Measurements from ENCODE around the gene RAB9A.
"Not testable (repeated sequence)": the region's sequence is repeated elsewhere in the genome, so short reads cannot be mapped to it uniquely, and the experiment has no call there.

RAB9A gene

GRCh38 chrX:13673016-13673415 lies 15.9 kb upstream of the RAB9A start:
- H3K4me1 ChIP-seq (ENCODE audit: control insufficient read depth, insufficient read depth, low read length) = peaks cover under 1% of the 10 kb centered on the region
- H3K27me3 ChIP-seq (ENCODE audit: control insufficient read depth, insufficient read depth, low read length) = no peaks in the 10 kb centered on the region
- H3K36me3 ChIP-seq (ENCODE audit: control insufficient read depth, insufficient read depth, low read length) = no peaks in the 10 kb centered on the region
- H3K9ac ChIP-seq (ENCODE audit: low read depth, low read length) = no peak overlapping the region
- no peak overlapping the region for H3K4me3 ChIP-seq (ENCODE audit: low read depth, low read length)
- H3K9me3 ChIP-seq (ENCODE audit: control insufficient read depth, insufficient read depth, low read length) = no peaks in the 10 kb centered on the region

- H3K27me3 ChIP-seq (ENCODE audit: control insufficient read depth, insufficient read depth, low read length) = no peaks in the 10 kb centered on the region
- no peak overlapping the region for H3K4me3 ChIP-seq (ENCODE audit: low read depth, low read length)
- no peak overlapping the region for H3K9ac ChIP-seq (ENCODE audit: low read depth, low read length)
- no peaks in the 10 kb centered on the region for H3K36me3 ChIP-seq (ENCODE audit: control insufficient read depth, insufficient read depth, low read length)
- H3K9me3 ChIP-seq (ENCODE audit: control insufficient read depth, insufficient read depth, low read length) = no peaks in the 10 kb centered on the region
- no peaks in the 10 kb centered on the region for H3K4me1 ChIP-seq (ENCODE audit: control insufficient read depth, insufficient read depth, low read length)
Observed at GRCh38 chrX:13676885-13677284, 12.0 kb upstream of the RAB9A start.

GRCh38 chrX:13679700-13680099 lies 9.2 kb upstream of the RAB9A start:
- H3K9me3 ChIP-seq (ENCODE audit: control insufficient read depth, insufficient read depth, low read length); H3K4me1 ChIP-seq (ENCODE audit: control insufficient read depth, insufficient read depth, low read length); H3K27me3 ChIP-seq (ENCODE audit: control insufficient read depth, insufficient read depth, low read length); H3K36me3 ChIP-seq (ENCODE audit: control insufficient read depth, insufficient read depth, low read length); H3K9ac ChIP-seq (ENCODE audit: low read depth, low read length); H3K4me3 ChIP-seq (ENCODE audit: low read depth, low read length): not testable (repeated sequence)

- H3K9ac ChIP-seq (ENCODE audit: low read depth, low read length) = no peak overlapping the region
- H3K4me1 ChIP-seq (ENCODE audit: control insufficient read depth, insufficient read depth, low read length) = no peaks in the 10 kb centered on the region
- no peaks in the 10 kb centered on the region for H3K9me3 ChIP-seq (ENCODE audit: control insufficient read depth, insufficient read depth, low read length)
- H3K27me3 ChIP-seq (ENCODE audit: control insufficient read depth, insufficient read depth, low read length) = no peaks in the 10 kb centered on the region
- H3K36me3 ChIP-seq (ENCODE audit: control insufficient read depth, insufficient read depth, low read length) = no peaks in the 10 kb centered on the region
- no peak overlapping the region for H3K4me3 ChIP-seq (ENCODE audit: low read depth, low read length)
Observed at GRCh38 chrX:13681595-13681994, 7.3 kb upstream of the RAB9A start.

GRCh38 chrX:13684361-13684760 lies 4.6 kb upstream of the RAB9A start:
- H3K36me3 ChIP-seq (ENCODE audit: control insufficient read depth, insufficient read depth, low read length) = no peaks in the 10 kb centered on the region
- H3K9me3 ChIP-seq (ENCODE audit: control insufficient read depth, insufficient read depth, low read length) = no peaks in the 10 kb centered on the region
- H3K4me3 ChIP-seq (ENCODE audit: low read depth, low read length) = no peak overlapping the region
- no peak overlapping the region for H3K9ac ChIP-seq (ENCODE audit: low read depth, low read length)
- H3K4me1 ChIP-seq (ENCODE audit: control insufficient read depth, insufficient read depth, low read length) = no peaks in the 10 kb centered on the region
- H3K27me3 ChIP-seq (ENCODE audit: control insufficient read depth, insufficient read depth, low read length) = peaks cover 15% of the 10 kb centered on the region

- H3K36me3 ChIP-seq (ENCODE audit: control insufficient read depth, insufficient read depth, low read length) = no peaks in the 10 kb centered on the region
- H3K9ac ChIP-seq (ENCODE audit: low read depth, low read length) = no peak overlapping the region
- H3K9me3 ChIP-seq (ENCODE audit: control insufficient read depth, insufficient read depth, low read length) = no peaks in the 10 kb centered on the region
- no peaks in the 10 kb centered on the region for H3K4me1 ChIP-seq (ENCODE audit: control insufficient read depth, insufficient read depth, low read length)
- peaks cover 15% of the 10 kb centered on the region for H3K27me3 ChIP-seq (ENCODE audit: control insufficient read depth, insufficient read depth, low read length)
- H3K4me3 ChIP-seq (ENCODE audit: low read depth, low read length) = no peak overlapping the region
Observed at GRCh38 chrX:13685126-13685763, 3.7 kb upstream of the RAB9A start.

- no peaks in the 10 kb centered on the region for H3K4me1 ChIP-seq (ENCODE audit: control insufficient read depth, insufficient read depth, low read length)
- H3K27me3 ChIP-seq (ENCODE audit: control insufficient read depth, insufficient read depth, low read length) = peaks cover 15% of the 10 kb centered on the region
Observed at GRCh38 chrX:13687203-13687602, 1.7 kb upstream of the RAB9A start.

GRCh38 chrX:13688384-13688957 lies 457 bp upstream of the RAB9A start:
- Histone ChIP-seq H3K9me3 (ENCODE audit: control insufficient read depth, insufficient read depth, low read length) (no peaks in the 10 kb centered on the region), H3K4me1 (ENCODE audit: control insufficient read depth, insufficient read depth, low read length) (peaks cover 9% of the 10 kb centered on the region), H3K4me3 (ENCODE audit: low read depth, low read length) (peak overlapping the region; percentile 94), H3K9ac (ENCODE audit: low read depth, low read length) (no peak overlapping the region), H3K36me3 (ENCODE audit: control insufficient read depth, insufficient read depth, low read length) (no peaks in the 10 kb centered on the region), H3K27me3 (ENCODE audit: control insufficient read depth, insufficient read depth, low read length) (peaks cover 15% of the 10 kb centered on the region)

More at GRCh38 chrX:13687203-13687602, 1.7 kb upstream of the RAB9A start:
- H3K9me3 ChIP-seq (ENCODE audit: control insufficient read depth, insufficient read depth, low read length) = no peaks in the 10 kb centered on the region
- no peaks in the 10 kb centered on the region for H3K36me3 ChIP-seq (ENCODE audit: control insufficient read depth, insufficient read depth, low read length)
- no peak overlapping the region for H3K4me3 ChIP-seq (ENCODE audit: low read depth, low read length)
- H3K9ac ChIP-seq (ENCODE audit: low read depth, low read length) = no peak overlapping the region

GRCh38 chrX:13689741-13690211 lies 848 bp downstream of the RAB9A start:
- H3K27me3 ChIP-seq (ENCODE audit: control insufficient read depth, insufficient read depth, low read length) = peaks cover 15% of the 10 kb centered on the region
- no peaks in the 10 kb centered on the region for H3K36me3 ChIP-seq (ENCODE audit: control insufficient read depth, insufficient read depth, low read length)
- peak overlapping the region; percentile 89 for H3K9ac ChIP-seq (ENCODE audit: low read depth, low read length)
- no peaks in the 10 kb centered on the region for H3K9me3 ChIP-seq (ENCODE audit: control insufficient read depth, insufficient read depth, low read length)
- peaks cover 20% of the 10 kb centered on the region for H3K4me1 ChIP-seq (ENCODE audit: control insufficient read depth, insufficient read depth, low read length)
- peak overlapping the region; percentile 94 for H3K4me3 ChIP-seq (ENCODE audit: low read depth, low read length)

GRCh38 chrX:13690836-13691235 lies 1.9 kb downstream of the RAB9A start:
- no peaks in the 10 kb centered on the region for H3K36me3 ChIP-seq (ENCODE audit: control insufficient read depth, insufficient read depth, low read length)
- H3K4me3 ChIP-seq (ENCODE audit: low read depth, low read length) = peak overlapping the region; percentile 94
- peaks cover 15% of the 10 kb centered on the region for H3K27me3 ChIP-seq (ENCODE audit: control insufficient read depth, insufficient read depth, low read length)
- H3K4me1 ChIP-seq (ENCODE audit: control insufficient read depth, insufficient read depth, low read length) = peaks cover 21% of the 10 kb centered on the region
- no peaks in the 10 kb centered on the region for H3K9me3 ChIP-seq (ENCODE audit: control insufficient read depth, insufficient read depth, low read length)
- H3K9ac ChIP-seq (ENCODE audit: low read depth, low read length) = no peak overlapping the region

- Histone ChIP-seq H3K9me3 (ENCODE audit: control insufficient read depth, insufficient read depth, low read length) (no peaks in the 10 kb centered on the region), H3K27me3 (ENCODE audit: control insufficient read depth, insufficient read depth, low read length) (peaks cover 15% of the 10 kb centered on the region), H3K9ac (ENCODE audit: low read depth, low read length) (no peak overlapping the region), H3K36me3 (ENCODE audit: control insufficient read depth, insufficient read depth, low read length) (no peaks in the 10 kb centered on the region), H3K4me3 (ENCODE audit: low read depth, low read length) (no peak overlapping the region), H3K4me1 (ENCODE audit: control insufficient read depth, insufficient read depth, low read length) (peaks cover 21% of the 10 kb centered on the region)
Observed at GRCh38 chrX:13691841-13692371, 3.0 kb downstream of the RAB9A start.

GRCh38 chrX:13692771-13693231 lies 3.9 kb downstream of the RAB9A start:
- Histone ChIP-seq H3K27me3 (ENCODE audit: control insufficient read depth, insufficient read depth, low read length) (peaks cover 9% of the 10 kb centered on the region), H3K36me3 (ENCODE audit: control insufficient read depth, insufficient read depth, low read length) (no peaks in the 10 kb centered on the region), H3K9me3 (ENCODE audit: control insufficient read depth, insufficient read depth, low read length) (no peaks in the 10 kb centered on the region), H3K9ac (ENCODE audit: low read depth, low read length) (no peak overlapping the region), H3K4me1 (ENCODE audit: control insufficient read depth, insufficient read depth, low read length) (peaks cover 21% of the 10 kb centered on the region), H3K4me3 (ENCODE audit: low read depth, low read length) (peak overlapping the region; percentile 10)
